HepG2 (cell line): ENCODE results near the gene ACSBG1. TPM values are rescaled to one million over a fixed set of nuclear protein-coding genes. Genes with fewer than 3 reads are reported as not detected.

ENCODE experiments used
- FOXA3 ChIP-seq: IDR thresholded peaks from 2 replicates; pipeline ENCODE4 v1.6.1; 2016; ENCODE audit warnings: missing genetic modification reagents, missing compliant biosample characterization
- GATA4 ChIP-seq: sonication (generic); IDR thresholded peaks from 2 replicates; pipeline ENCODE4 v1.6.1; 2016; ENCODE audit warnings: antibody characterized with exemption, low read depth, borderline replicate concordance
- HNF4G ChIP-seq, 2 experiments: sonication (generic) in 1 of 2; formaldehyde crosslinking in 1 of 2; IDR thresholded peaks; 2 replicates each; pipeline versions ENCODE4 v1.4.0 to v1.6.1; 2011 to 2020; ENCODE audit warnings: borderline replicate concordance in 2 of 2, low read depth in 2 of 2, mild to moderate bottlenecking in 2 of 2, low read length in 1 of 2, missing genetic modification reagents in 1 of 2, moderate library complexity in 1 of 2
- JUND ChIP-seq: sonication (generic); formaldehyde crosslinking; IDR thresholded peaks from 2 replicates; pipeline ENCODE4 v1.8.0; 2022; ENCODE audit warnings: mild to moderate bottlenecking, missing genetic modification reagents
- MAFF ChIP-seq: IDR thresholded peaks from 2 replicates; pipeline ENCODE4 v1.6.1; 2011; ENCODE audit warnings: low read depth, low read length, improper control_type of control experiment
- MLLT10 ChIP-seq: sonication (generic); formaldehyde crosslinking; IDR thresholded peaks from 2 replicates; pipeline ENCODE4 v1.4.0; 2020; ENCODE audit warnings: missing genetic modification reagents
- MXD3 ChIP-seq: IDR thresholded peaks from 2 replicates; pipeline ENCODE4 v1.6.1; 2016; ENCODE audit warnings: mild to moderate bottlenecking, missing biosample characterization, missing genetic modification reagents
- NKX3-1 ChIP-seq: sonication (generic); formaldehyde crosslinking; IDR thresholded peaks from 2 replicates; pipeline ENCODE4 v1.5.0; 2020; ENCODE audit warnings: missing genetic modification reagents
- POGZ ChIP-seq: sonication (generic); formaldehyde crosslinking; IDR thresholded peaks from 2 replicates; pipeline ENCODE4 v1.4.0; 2020; ENCODE audit warnings: mild to moderate bottlenecking, missing genetic modification reagents
- RBM22 ChIP-seq: fragments of 200-400 bp; formaldehyde crosslinking; optimal IDR thresholded peaks from 2 replicates; pipeline ENCODE3; 2017; ENCODE audit warnings: mild to moderate bottlenecking, low read length, moderate library complexity
- SUZ12 ChIP-seq: fragments of 150-350 bp; IDR thresholded peaks from 2 replicates; pipeline ENCODE4 v1.6.1; 2014; ENCODE audit warnings: low read depth, low read length
- TRIM22 ChIP-seq: fragments of 450-650 bp; IDR thresholded peaks from 2 replicates; pipeline ENCODE4 v1.6.1; 2017
- ZBTB1 ChIP-seq: sonication (generic); formaldehyde crosslinking; IDR thresholded peaks from 2 replicates; pipeline ENCODE4 v1.4.0; 2020; ENCODE audit warnings: missing genetic modification reagents, borderline replicate concordance
- ZBTB42 ChIP-seq: sonication (generic); formaldehyde crosslinking; IDR thresholded peaks from 2 replicates; pipeline ENCODE4 v1.5.0; 2020; ENCODE audit warnings: mild to moderate bottlenecking, missing genetic modification reagents
- ZFP41 ChIP-seq: sonication (generic); formaldehyde crosslinking; IDR thresholded peaks from 2 replicates; pipeline ENCODE4 v1.4.0; 2020; ENCODE audit warnings: mild to moderate bottlenecking, missing genetic modification reagents, borderline replicate concordance
- ZMYM4 ChIP-seq: sonication (generic); formaldehyde crosslinking; IDR thresholded peaks from 2 replicates; pipeline ENCODE4 v1.8.1; 2023; ENCODE audit warnings: mild to moderate bottlenecking, missing genetic modification reagents
- ZNF275 ChIP-seq: sonication (generic); formaldehyde crosslinking; IDR thresholded peaks from 2 replicates; pipeline ENCODE4 v1.8.0; 2022; ENCODE audit warnings: missing genetic modification reagents, mild to moderate bottlenecking, inconsistent platforms, borderline replicate concordance
- ZNF44 ChIP-seq: sonication (generic); formaldehyde crosslinking; IDR thresholded peaks from 2 replicates; pipeline ENCODE4 v1.5.1; 2020; ENCODE audit warnings: mild to moderate bottlenecking, missing genetic modification reagents
- ZNF512 ChIP-seq: sonication (generic); formaldehyde crosslinking; IDR thresholded peaks from 2 replicates; pipeline ENCODE4 v1.4.0; 2020; ENCODE audit warnings: mild to moderate bottlenecking, missing genetic modification reagents
- ZNF629 ChIP-seq: sonication (generic); formaldehyde crosslinking; conservative IDR thresholded peaks from 2 replicates; pipeline ENCODE4 v1.5.0; 2020; ENCODE audit warnings: missing genetic modification reagents
- ZNF652 ChIP-seq: IDR thresholded peaks from 2 replicates; pipeline ENCODE4 v1.6.1; 2016; ENCODE audit warnings: low read depth, borderline replicate concordance
- ZNF660 ChIP-seq: sonication (generic); formaldehyde crosslinking; IDR thresholded peaks from 2 replicates; pipeline ENCODE4 v1.5.1; 2020; ENCODE audit warnings: mild to moderate bottlenecking, low read depth, missing genetic modification reagents, borderline replicate concordance
- ZSCAN20 ChIP-seq: sonication (generic); formaldehyde crosslinking; IDR thresholded peaks from 2 replicates; pipeline ENCODE4 v1.4.0; 2020; ENCODE audit warnings: missing genetic modification reagents, mild to moderate bottlenecking, borderline replicate concordance
- polyA plus RNA-seq, 8 experiments: library from polyadenylated mRNA; depleted of rRNA in 3 of 8; stranded (reverse) in 7 of 8; unstranded in 1 of 8; fragments of >200 nt; fragmentation: Illumina TruSeq in 4 of 8; extraction: Trizol in 4 of 8; gene quantifications; 2 replicates each; pipeline versions ENCODE4 v1.2.1 to v1.2.3, GENCODE V29; 2011 to 2016; ENCODE audit warnings: low read depth in 4 of 8, missing spikeins in 1 of 8, mixed read lengths in 1 of 8; ENCODE audit not compliant: insufficient read depth in 1 of 8
- total RNA-seq, 5 experiments: library from RNA; depleted of rRNA; stranded (reverse); fragments of >200 nt; fragmentation: Illumina TruSeq; extraction: Trizol; gene quantifications; 2 replicates each; pipeline ENCODE4 v1.2.3, GENCODE V29; 2016; ENCODE audit warnings: low read depth in 1 of 5

The ACSBG1 gene
- total and polyA plus RNA-seq, 2 of the 13 experiments (the other 11 are each of a cell fraction or from before 2014, with no cell fraction given) = 0.35 to 0.81 TPM

GRCh38 chr15:78149068-78149804, 85.1 kb downstream of the ACSBG1 start, which contains the start of gene IDH3A (continued):
- TF ChIP-seq SUZ12 (no peak), ZNF512 (CRISPR knock-in tag) (no peak), ZNF660 (CRISPR knock-in tag) (no peak), ZNF629 (CRISPR knock-in tag) (no peak), ZNF652 (no peak), ZBTB42 (no peak), TRIM22 (no peak), ZFP41 (CRISPR knock-in tag) (no peak), HNF4G (IDR thresholded peaks at IDR 0.05; ENCODE audit: borderline replicate concordance, low read depth, low read length) (no peak), HNF4G (CRISPR knock-in tag; IDR thresholded peaks at IDR 0.05; ENCODE audit: borderline replicate concordance, low read depth) (no peak), POGZ (CRISPR knock-in tag) (0 out of 2 replicates have a peak, but pooled peaks have one; percentile 18), ZNF44 (CRISPR knock-in tag) (no peak), RBM22 (no peak), MAFF (no peak), ZSCAN20 (no peak; the same call in 1 of the 2 replicates), JUND (CRISPR knock-in tag) (0 out of 2 replicates have a peak, but pooled peaks have one; percentile 35), ZBTB1 (CRISPR knock-in tag) (no peak), ZMYM4 (CRISPR knock-in tag) (no peak; the same call in 1 of the 2 replicates), GATA4 (0 out of 2 replicates have a peak, but pooled peaks have one; percentile 1), NKX3-1 (CRISPR knock-in tag) (no peak), MLLT10 (no peak), FOXA3 (CRISPR knock-in tag) (no peak), MXD3 (no peak), ZNF275 (CRISPR knock-in tag) (no peak)
